ENCODE data around the gene PEAK1. TPM values are rescaled to one million over a fixed set of nuclear protein-coding genes. Genes with fewer than 3 reads are reported as not detected.

Gene PEAK1
- total RNA-seq, 4 donors from 2014 or later, result 78.3 to 112 (median 95.2) TPM

DNA sequence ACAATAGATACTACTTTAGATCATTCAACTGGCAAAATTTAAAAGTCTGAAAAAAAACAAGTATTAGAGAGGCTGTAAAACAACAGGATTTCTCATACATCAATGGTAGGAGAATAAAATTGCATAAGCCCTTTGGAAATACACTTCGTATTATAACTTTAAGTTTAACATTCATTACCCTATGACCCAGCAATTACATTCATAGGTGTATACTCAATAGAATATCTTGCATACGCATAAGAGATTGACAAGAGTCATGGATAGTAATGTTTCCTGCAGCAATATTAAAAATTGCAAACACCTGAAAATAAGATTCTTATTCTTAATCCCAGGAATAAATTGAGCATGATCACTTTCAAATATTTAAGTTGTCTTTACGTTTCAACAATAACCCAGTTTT is 63.6 kb downstream of the PEAK1 start:
- H3K27me3 ChIP-seq, result no peaks in the 10 kb centered on the region
- no peaks in the 10 kb centered on the region for H3K9me3 ChIP-seq
- no peak overlapping the region for H3K27ac ChIP-seq
- WGBS, 2 donors, result 94 to 97% methylated on average over 3 of the region's 3 CpGs
- peaks cover 0 to 6% (median 0%) of the 10 kb centered on the region in 3 donors for H3K36me3 ChIP-seq
- TF ChIP-seq POLR2A (IDR thresholded peaks at IDR 0.05) (no peak), EP300 (IDR thresholded peaks at IDR 0.05) (no peak)
- TF ChIP-seq, protein P1, sequence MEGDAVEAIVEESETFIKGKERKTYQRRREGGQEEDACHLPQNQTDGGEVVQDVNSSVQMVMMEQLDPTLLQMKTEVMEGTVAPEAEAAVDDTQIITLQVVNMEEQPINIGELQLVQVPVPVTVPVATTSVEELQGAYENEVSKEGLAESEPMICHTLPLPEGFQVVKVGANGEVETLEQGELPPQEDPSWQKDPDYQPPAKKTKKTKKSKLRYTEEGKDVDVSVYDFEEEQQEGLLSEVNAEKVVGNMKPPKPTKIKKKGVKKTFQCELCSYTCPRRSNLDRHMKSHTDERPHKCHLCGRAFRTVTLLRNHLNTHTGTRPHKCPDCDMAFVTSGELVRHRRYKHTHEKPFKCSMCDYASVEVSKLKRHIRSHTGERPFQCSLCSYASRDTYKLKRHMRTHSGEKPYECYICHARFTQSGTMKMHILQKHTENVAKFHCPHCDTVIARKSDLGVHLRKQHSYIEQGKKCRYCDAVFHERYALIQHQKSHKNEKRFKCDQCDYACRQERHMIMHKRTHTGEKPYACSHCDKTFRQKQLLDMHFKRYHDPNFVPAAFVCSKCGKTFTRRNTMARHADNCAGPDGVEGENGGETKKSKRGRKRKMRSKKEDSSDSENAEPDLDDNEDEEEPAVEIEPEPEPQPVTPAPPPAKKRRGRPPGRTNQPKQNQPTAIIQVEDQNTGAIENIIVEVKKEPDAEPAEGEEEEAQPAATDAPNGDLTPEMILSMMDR (IDR thresholded peaks at IDR 0.05), result no peak
- no peak for DNase-seq (ENCODE audit: low spot score in 2 of 2)
- peaks cover 0 to 25% (median 0%) of the 10 kb centered on the region in 4 donors for H3K4me1 ChIP-seq
- H3K4me3 ChIP-seq, result no peak overlapping the region

DNA sequence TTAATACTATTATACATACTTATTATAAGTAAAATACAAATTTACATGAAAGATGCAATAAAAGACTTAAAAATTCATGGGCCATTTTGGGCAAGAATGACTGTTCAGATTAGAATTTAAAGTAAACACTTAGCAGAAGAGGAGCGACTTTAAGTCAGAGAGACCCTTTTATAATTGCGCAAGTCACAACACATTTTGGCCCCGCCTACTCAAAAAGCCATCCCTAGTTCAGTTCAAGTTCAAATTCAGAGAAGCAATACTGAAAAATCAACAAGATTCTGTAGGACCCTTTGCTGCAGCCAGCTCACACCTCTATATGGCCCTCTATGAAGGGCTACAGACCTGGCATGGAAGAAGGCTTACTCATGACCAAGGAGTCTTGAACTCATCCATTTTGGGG is 64.6 kb downstream of the PEAK1 start:
- no peak for DNase-seq (ENCODE audit: low spot score in 2 of 2)
- H3K4me1 ChIP-seq, result peaks cover 0 to 25% (median 0%) of the 10 kb centered on the region in 4 donors
- H3K36me3 ChIP-seq, result peaks cover 0 to 6% (median 0%) of the 10 kb centered on the region in 3 donors
- WGBS, 2 donors, result 93 to 95% methylated on average over 3 of the region's 3 CpGs
- H3K9me3 ChIP-seq, result no peaks in the 10 kb centered on the region
- H3K27me3 ChIP-seq, result no peaks in the 10 kb centered on the region
- no peak for TF ChIP-seq EP300 (IDR thresholded peaks at IDR 0.05)
- no peak for TF ChIP-seq POLR2A (IDR thresholded peaks at IDR 0.05)
- TF ChIP-seq, protein P1 (IDR thresholded peaks at IDR 0.05), result no peak
- H3K4me3 ChIP-seq, result no peak overlapping the region
- H3K27ac ChIP-seq, result no peak overlapping the region

DNA sequence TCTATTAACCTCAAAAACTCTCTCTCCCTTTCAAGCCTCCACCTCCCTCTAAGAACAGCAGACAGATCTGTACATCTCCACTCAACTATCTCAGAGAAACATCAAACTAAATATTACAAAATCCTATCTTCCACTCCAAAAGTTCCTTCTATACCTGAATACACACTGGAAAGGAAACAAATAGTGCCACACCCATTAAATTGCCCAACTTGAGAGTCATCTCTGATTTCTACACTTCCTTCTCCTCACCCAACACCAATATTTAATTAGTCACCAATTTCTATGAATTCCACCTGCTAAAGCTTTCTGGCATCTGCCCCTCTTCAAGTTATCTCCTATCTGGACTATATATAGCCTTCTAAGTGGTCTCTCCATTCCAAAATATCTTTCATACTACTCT is 65.8 kb downstream of the PEAK1 start:
- Histone ChIP-seq H3K4me3 (no peak overlapping the region), H3K9me3 (no peaks in the 10 kb centered on the region), H3K27ac (no peak overlapping the region), H3K36me3 (peaks cover 0 to 6% (median 0%) of the 10 kb centered on the region in 3 donors), H3K27me3 (no peaks in the 10 kb centered on the region), H3K4me1 (peaks cover 0 to 25% (median 2%) of the 10 kb centered on the region in 4 donors)
- no peak for DNase-seq (ENCODE audit: low spot score in 2 of 2)
- TF ChIP-seq, protein P1 (IDR thresholded peaks at IDR 0.05), result no peak

DNA sequence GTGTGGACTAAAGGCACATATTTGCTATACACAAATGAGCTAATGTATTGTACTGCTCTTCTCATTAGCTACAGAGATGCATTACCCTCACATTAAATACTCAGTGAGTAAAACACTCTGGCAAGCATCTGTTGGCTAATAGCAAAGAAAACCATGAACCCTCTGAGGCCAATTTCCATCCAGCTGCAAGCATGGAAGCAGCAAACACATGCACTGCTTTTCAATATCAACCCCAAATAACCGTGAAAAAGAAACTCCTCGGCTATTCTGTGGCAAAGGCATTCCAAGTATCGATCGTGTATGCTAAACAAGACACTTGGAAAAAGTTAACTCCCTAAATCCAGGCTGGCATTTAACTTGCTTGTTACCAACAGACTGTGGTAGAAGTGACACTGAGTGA is 67.0 kb downstream of the PEAK1 start:
- Histone ChIP-seq H3K27me3 (no peaks in the 10 kb centered on the region), H3K4me3 (no peak overlapping the region), H3K9me3 (no peaks in the 10 kb centered on the region), H3K4me1 (peaks cover 0 to 21% (median 2%) of the 10 kb centered on the region in 4 donors), H3K36me3 (peaks cover 0 to 6% (median 0%) of the 10 kb centered on the region in 3 donors), H3K27ac (no peak overlapping the region)
- DNase-seq (ENCODE audit: low spot score in 2 of 2), result no peak
- TF ChIP-seq EP300 (IDR thresholded peaks at IDR 0.05) (no peak), POLR2A (IDR thresholded peaks at IDR 0.05) (no peak)
- TF ChIP-seq, protein P1 (IDR thresholded peaks at IDR 0.05), result no peak
- 20 to 31% methylated on average over 4 of the region's 4 CpGs for WGBS, 2 donors

DNA sequence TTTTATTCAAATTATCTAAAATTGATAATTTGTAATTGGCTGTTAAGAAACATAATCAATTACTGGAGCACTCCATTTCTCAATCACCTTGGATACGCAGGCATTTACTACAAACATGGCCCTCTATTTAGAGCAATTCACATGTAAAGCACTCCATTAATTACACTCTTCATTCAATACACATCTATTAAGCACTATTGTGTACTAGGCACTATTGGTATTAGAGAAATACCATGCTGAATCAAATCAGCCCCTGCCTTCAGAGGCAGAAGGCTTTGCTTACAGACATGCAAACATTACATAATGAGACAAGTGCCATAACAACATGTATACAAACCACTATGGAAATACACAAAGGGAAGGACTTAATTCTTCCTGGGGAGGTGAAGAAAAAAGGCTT is 69.1 kb downstream of the PEAK1 start:
- TF ChIP-seq, protein P1 (IDR thresholded peaks at IDR 0.05), result no peak
- TF ChIP-seq EP300 (IDR thresholded peaks at IDR 0.05), result no peak
- TF ChIP-seq POLR2A (IDR thresholded peaks at IDR 0.05), result no peak
- WGBS, 2 donors, result 92 to 100% methylated on average over 1 of the region's 1 CpG
- Histone ChIP-seq H3K4me3 (no peak overlapping the region), H3K27me3 (no peaks in the 10 kb centered on the region), H3K4me1 (peaks cover 0 to 17% (median 2%) of the 10 kb centered on the region in 4 donors), H3K27ac (no peak overlapping the region), H3K9me3 (no peaks in the 10 kb centered on the region), H3K36me3 (no peaks in the 10 kb centered on the region)
- DNase-seq (ENCODE audit: low spot score in 2 of 2), result no peak
